GM12878 (cell line): ENCODE data around the gene INVS. TPM values are rescaled to one million over a fixed set of nuclear protein-coding genes. Genes with fewer than 3 reads are reported as not detected.

Experiments
- BCL3 ChIP-seq: IDR thresholded peaks from 2 replicates; pipeline ENCODE4 v1.6.1; 2011; ENCODE audit warnings: borderline replicate concordance, low read depth, mild to moderate bottlenecking, moderate library complexity, low read length; ENCODE audit not compliant: insufficient read depth, poor library complexity, severe bottlenecking
- BHLHE40 ChIP-seq, 2 experiments: fragments of 450-650 bp in 1 of 2; IDR thresholded peaks; 2 replicates each; pipeline ENCODE4 v1.6.1; 2011 to 2017; ENCODE audit warnings: low read depth in 2 of 2, borderline replicate concordance in 1 of 2, improper control_type of control experiment in 1 of 2, low read length in 1 of 2, mild to moderate bottlenecking in 1 of 2
- BMI1 ChIP-seq: fragments of 450-650 bp; IDR thresholded peaks from 2 replicates; pipeline ENCODE4 v1.6.1; 2016; ENCODE audit warnings: mild to moderate bottlenecking, moderate library complexity, borderline replicate concordance
- CBFB ChIP-seq: IDR thresholded peaks from 2 replicates; pipeline ENCODE4 v1.6.1; 2016; ENCODE audit warnings: antibody characterized with exemption, low read depth
- CEBPZ ChIP-seq: fragments of 150-350 bp; IDR thresholded peaks from 2 replicates; pipeline ENCODE4 v1.6.1; 2016; ENCODE audit warnings: low read depth, low read length
- CREB1 ChIP-seq: IDR thresholded peaks from 2 replicates; pipeline ENCODE4 v1.6.1; 2012; ENCODE audit warnings: low read depth, mild to moderate bottlenecking, inconsistent platforms
- CREM ChIP-seq: IDR thresholded peaks from 2 replicates; pipeline ENCODE4 v1.6.1; 2014; ENCODE audit warnings: antibody characterized with exemption, low read depth
- EGR1 ChIP-seq, 2 experiments: IDR thresholded peaks; 1 replicate in 1 of 2; 2 replicates in 1 of 2; pipeline ENCODE4 v1.6.1; 2011 to 2012; ENCODE audit warnings: low read depth in 2 of 2, low read length in 2 of 2, borderline replicate concordance in 1 of 2, mild to moderate bottlenecking in 1 of 2, moderate library complexity in 1 of 2
- GABPA ChIP-seq: IDR thresholded peaks from 2 replicates; pipeline ENCODE4 v1.6.1; 2014; ENCODE audit warnings: antibody characterized with exemption, low read depth, mild to moderate bottlenecking, inconsistent platforms
- MTA2 ChIP-seq: fragments of 450-650 bp; IDR thresholded peaks from 2 replicates; pipeline ENCODE4 v1.6.1; 2016; ENCODE audit warnings: low read depth, mild to moderate bottlenecking, moderate library complexity
- NFIC ChIP-seq: IDR thresholded peaks from 2 replicates; pipeline ENCODE4 v1.6.1; 2012; ENCODE audit warnings: low read depth, mild to moderate bottlenecking, inconsistent platforms, low read length, moderate library complexity
- NKRF ChIP-seq: fragments of 450-650 bp; conservative IDR thresholded peaks from 2 replicates; pipeline ENCODE4 v1.6.1; 2017; ENCODE audit warnings: mild to moderate bottlenecking, moderate library complexity
- REST ChIP-seq: IDR thresholded peaks from 2 replicates; pipeline ENCODE4 v1.6.1; 2012; ENCODE audit warnings: mild to moderate bottlenecking, low read depth, low read length
- SMARCA5 ChIP-seq: fragments of 450-650 bp; IDR thresholded peaks from 2 replicates; pipeline ENCODE4 v1.6.1; 2017; ENCODE audit warnings: mild to moderate bottlenecking
- SPI1 ChIP-seq: IDR thresholded peaks from 2 replicates; pipeline ENCODE4 v1.6.1; 2011; ENCODE audit warnings: low read depth, mild to moderate bottlenecking, low read length, moderate library complexity, borderline replicate concordance; ENCODE audit not compliant: insufficient read depth
- TBL1XR1 ChIP-seq: IDR thresholded peaks from 2 replicates; pipeline ENCODE4 v1.6.1; 2012; ENCODE audit warnings: low read depth, low read length, improper control_type of control experiment
- ZNF217 ChIP-seq: fragments of 450-650 bp; IDR thresholded peaks from 2 replicates; pipeline ENCODE4 v1.6.1; 2017; ENCODE audit warnings: antibody characterized with exemption, mild to moderate bottlenecking
- ZNF24 ChIP-seq: fragments of 450-650 bp; IDR thresholded peaks from 2 replicates; pipeline ENCODE4 v1.6.1; 2017; ENCODE audit warnings: antibody characterized with exemption, mild to moderate bottlenecking
- polyA plus RNA-seq, 11 experiments: library from polyadenylated mRNA; depleted of rRNA in 4 of 11; unstranded in 6 of 11; stranded (reverse) in 5 of 11; fragments of >200 nt; fragmentation: Nextera tagmentation in 4 of 11; fragmentation: Illumina TruSeq in 1 of 11; extraction: Ambion mirVana in 4 of 11; extraction: Trizol in 1 of 11; gene quantifications; 1 replicate in 1 of 11; 2 replicates in 10 of 11; pipeline versions ENCODE4 v1.2.1 to v1.2.3, GENCODE V29; 2011 to 2016; ENCODE audit warnings: inconsistent platforms in 2 of 11, missing spikeins in 2 of 11, low read depth in 1 of 11
- total RNA-seq, 4 experiments: library from RNA; depleted of rRNA in 3 of 4; stranded (reverse); fragments of >200 nt in 3 of 4; fragmentation: Illumina TruSeq in 1 of 4; extraction: Trizol in 1 of 4; gene quantifications; 2 replicates each; pipeline versions ENCODE4 v1.2.1 to v1.2.3, GENCODE V29; 2013 to 2021

The INVS gene
- total and polyA plus RNA-seq, 10 of the 15 experiments (the other 5 are each of a cell fraction or from before 2014, with no cell fraction given) = 0.93 to 20.8 (median 13.2) TPM

GRCh38 chr9:100058699-100059579 is 40.1 kb upstream of the INVS start (continued):
- TF ChIP-seq NFIC (peak; percentile 99), BCL3 (peak; percentile 61), CBFB (peak; percentile 75; the same call in 1 of the 2 replicates), CREM (peak; percentile 89), GABPA (peak; percentile 49; the same call in 1 of the 2 replicates), BMI1 (peak; percentile 66; the same call in 1 of the 2 replicates), EGR1 (IDR thresholded peaks at IDR 0.05; ENCODE audit: borderline replicate concordance in 1 of 2, low read depth in 2 of 2, low read length in 2 of 2) (no peak), SPI1 (peak; percentile 89), MTA2 (peak; percentile 79), CREB1 (0 out of 2 replicates have a peak, but pooled peaks have one; percentile 57), SMARCA5 (peak; percentile 27; the same call in 1 of the 2 replicates), REST (no peak), CEBPZ (no peak), NKRF (0 out of 2 replicates have a peak, but pooled peaks have one; percentile 13), TBL1XR1 (peak; percentile 99), ZNF24 (peak; percentile 71; the same call in 1 of the 2 replicates), BHLHE40 (IDR thresholded peaks at IDR 0.05; ENCODE audit: borderline replicate concordance in 1 of 2, low read depth in 2 of 2, low read length in 1 of 2) (peak; percentile 90 to 96), ZNF217 (peak; percentile 93)
